LNCaP clone FGC (cell line): ENCODE data around the gene TMEM132E.

ENCODE experiments used
- DNase-seq: peaks from one replicate; pipeline ENCODE4 v3.0.0-alpha.2; 2011; ENCODE audit warnings: low read depth
- H3K4me3 ChIP-seq: 2 replicates; pipeline ENCODE4 v1.5.1; 2011; ENCODE audit warnings: mild to moderate bottlenecking, low read depth, low read length, control low read depth
- CTCF ChIP-seq: IDR thresholded peaks from 2 replicates; pipeline ENCODE4 v1.5.1; 2012; ENCODE audit warnings: mild to moderate bottlenecking; ENCODE audit not compliant: control insufficient read depth, insufficient read depth; ENCODE audit errors: extremely low read depth

TMEM132E gene

DNA sequence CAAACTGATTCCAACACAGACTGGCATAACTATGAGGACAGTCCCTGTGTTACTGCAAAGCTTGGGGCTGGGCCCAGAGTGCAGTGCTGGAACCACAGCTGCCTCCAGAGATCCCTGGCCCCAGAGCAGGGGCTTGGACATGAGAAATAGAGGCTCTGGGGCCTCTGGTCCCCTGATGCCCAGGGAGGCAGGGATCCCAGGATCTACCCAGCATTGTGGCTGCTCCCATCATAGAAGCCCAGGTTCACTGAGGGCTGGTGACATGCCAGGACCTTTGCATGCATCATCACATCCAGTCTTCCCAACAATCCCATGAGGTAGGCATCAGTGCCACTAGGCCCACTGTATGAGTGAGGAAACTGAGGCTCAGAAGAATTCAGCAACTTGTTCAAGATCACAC is 95.8 kb downstream of the TMEM132E start:
- H3K4me3 ChIP-seq: no peak overlapping the region
- no peak for DNase-seq
- no peak for TF ChIP-seq CTCF

- H3K4me3 ChIP-seq: no peak overlapping the region
- DNase-seq: no peak
- TF ChIP-seq CTCF: no peak
Observed at GRCh38 chr17:34675605-34676004, 96.2 kb downstream of the TMEM132E start.

DNA sequence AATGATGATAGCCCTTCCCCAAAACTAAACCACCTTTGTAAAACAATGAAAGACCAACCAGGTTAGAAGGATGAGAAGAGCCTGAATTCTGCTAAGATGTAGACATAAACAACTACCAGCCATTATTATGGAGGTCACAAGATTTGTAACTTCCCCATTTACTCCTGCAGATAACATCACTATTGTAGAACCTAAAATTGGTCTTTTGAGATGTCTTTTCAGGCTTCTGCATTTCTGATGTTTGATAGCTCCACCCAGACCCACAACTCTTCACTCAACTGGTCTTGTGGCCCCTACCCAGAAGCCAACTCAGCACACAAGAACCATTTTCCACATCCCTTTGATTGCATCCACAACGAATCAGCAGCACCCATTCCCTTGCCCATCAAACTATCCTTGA is 100.8 kb downstream of the TMEM132E start:
- TF ChIP-seq CTCF: no peak
- H3K4me3 ChIP-seq: no peak overlapping the region
- DNase-seq: no peak

DNA sequence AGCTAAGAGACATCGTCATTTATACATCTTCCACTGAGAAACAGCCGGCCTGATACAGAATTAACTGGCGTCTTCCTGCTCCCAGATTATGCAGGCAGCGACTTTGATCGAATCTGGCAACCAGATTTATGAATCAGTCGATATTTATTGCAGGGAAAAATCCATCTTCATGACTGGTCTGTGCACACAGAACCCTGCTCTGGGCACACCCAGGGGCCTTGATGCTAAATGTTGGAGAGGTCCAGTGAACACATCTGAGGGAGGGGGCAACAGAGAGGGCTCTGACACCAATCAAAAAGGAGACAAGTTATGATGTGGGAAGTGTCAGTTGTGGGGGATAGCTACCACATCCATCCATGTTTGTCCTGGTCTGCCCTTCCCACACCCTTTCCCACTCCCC is 102.9 kb downstream of the TMEM132E start:
- H3K4me3 ChIP-seq: no peak overlapping the region
- no peak for DNase-seq
- TF ChIP-seq CTCF: no peak

- H3K4me3 ChIP-seq: no peak overlapping the region
- TF ChIP-seq CTCF: no peak
- DNase-seq: no peak
Observed at GRCh38 chr17:34683390-34683789, 104.0 kb downstream of the TMEM132E start.
